K562 (cell line): ENCODE measurements around the gene AOC1. TPM values are rescaled to one million over a fixed set of nuclear protein-coding genes. Genes with fewer than 3 reads are reported as not detected.

Source experiments
- DIDO1 ChIP-seq: fragments of 450-650 bp; IDR thresholded peaks from 2 replicates; pipeline ENCODE4 v1.6.1; 2016; ENCODE audit warnings: low read depth, missing biosample characterization, missing genetic modification characterization
- GTF2F1 ChIP-seq: IDR thresholded peaks from 2 replicates; pipeline ENCODE4 v1.6.1; 2011; ENCODE audit warnings: low read depth, low read length, improper control_type of control experiment
- MGA ChIP-seq: fragments of 450-650 bp; IDR thresholded peaks from 2 replicates; pipeline ENCODE4 v1.6.1; 2016; ENCODE audit warnings: mild to moderate bottlenecking, moderate library complexity
- SMAD1 ChIP-seq: fragments of 150-350 bp; IDR thresholded peaks from 2 replicates; pipeline ENCODE4 v1.6.1; 2014; ENCODE audit warnings: low read length, low read depth; ENCODE audit not compliant: partially characterized antibody
- ZKSCAN3 ChIP-seq: fragments of 250-450 bp; sonication (Bioruptor Pico); IDR thresholded peaks from 2 replicates; pipeline ENCODE4 v1.4.0; 2020
- ZNF140 ChIP-seq: fragments of 250-450 bp; sonication (Bioruptor Pico); IDR thresholded peaks from 2 replicates; pipeline ENCODE4 v1.8.0; 2021; ENCODE audit warnings: moderate library complexity, mild to moderate bottlenecking, inconsistent platforms
- ZNF3 ChIP-seq: fragments of 250-450 bp; sonication (Bioruptor Pico); IDR thresholded peaks from 2 replicates; pipeline ENCODE4 v1.5.0; 2021; ENCODE audit warnings: mild to moderate bottlenecking, moderate library complexity
- ZNF76 ChIP-seq: fragments of 250-450 bp; sonication (Bioruptor Pico); IDR thresholded peaks from 2 replicates; pipeline ENCODE4 v1.4.0; 2020; ENCODE audit warnings: mild to moderate bottlenecking, moderate library complexity, borderline replicate concordance
- ZNF766 ChIP-seq: fragments of 200-800 bp; sonication (Bioruptor generic); conservative IDR thresholded peaks from 2 replicates; pipeline ENCODE4 v1.6.1; 2016; ENCODE audit warnings: missing genetic modification characterization, missing compliant biosample characterization
- polyA plus RNA-seq, 8 experiments: library from polyadenylated mRNA; depleted of rRNA in 4 of 8; stranded (reverse) in 5 of 8; unstranded in 3 of 8; fragments of >200 nt; fragmentation: Nextera tagmentation in 2 of 8; fragmentation: Illumina TruSeq in 1 of 8; extraction: Ambion mirVana in 2 of 8; extraction: Trizol in 1 of 8; gene quantifications; 2 replicates each; pipeline versions ENCODE4 v1.2.1 to v1.2.3, GENCODE V29; 2011 to 2014; ENCODE audit warnings: inconsistent platforms in 1 of 8, missing spikeins in 1 of 8
- total RNA-seq, 7 experiments: library from RNA; depleted of rRNA in 6 of 7; stranded (reverse); fragments of >200 nt in 6 of 7; fragmentation: Illumina TruSeq in 2 of 7; extraction: Trizol in 2 of 7; gene quantifications; 2 replicates each; pipeline versions ENCODE4 v1.2.1 to v1.2.3, GENCODE V29; 2011 to 2021; ENCODE audit warnings: low replicate concordance in 1 of 7
- TF ChIP-seq, protein P1 (sequence below): sonication (generic); formaldehyde crosslinking; IDR thresholded peaks from 2 replicates; pipeline ENCODE4 v1.8.0; 2022; ENCODE audit warnings: mild to moderate bottlenecking, missing genetic modification reagents
- TF ChIP-seq, protein P2 (sequence below): fragments of 450-650 bp; IDR thresholded peaks from 2 replicates; pipeline ENCODE4 v1.6.1; 2016; ENCODE audit warnings: mild to moderate bottlenecking
- TF ChIP-seq, protein P3 (sequence below): sonication (generic); formaldehyde crosslinking; IDR thresholded peaks from 2 replicates; pipeline ENCODE4 v1.9.0; 2022; ENCODE audit warnings: mild to moderate bottlenecking, missing genetic modification reagents

Gene AOC1
- total and polyA plus RNA-seq, 9 of the 15 experiments (the other 6 are each of a cell fraction or from before 2014, with no cell fraction given) = not detected

DNA sequence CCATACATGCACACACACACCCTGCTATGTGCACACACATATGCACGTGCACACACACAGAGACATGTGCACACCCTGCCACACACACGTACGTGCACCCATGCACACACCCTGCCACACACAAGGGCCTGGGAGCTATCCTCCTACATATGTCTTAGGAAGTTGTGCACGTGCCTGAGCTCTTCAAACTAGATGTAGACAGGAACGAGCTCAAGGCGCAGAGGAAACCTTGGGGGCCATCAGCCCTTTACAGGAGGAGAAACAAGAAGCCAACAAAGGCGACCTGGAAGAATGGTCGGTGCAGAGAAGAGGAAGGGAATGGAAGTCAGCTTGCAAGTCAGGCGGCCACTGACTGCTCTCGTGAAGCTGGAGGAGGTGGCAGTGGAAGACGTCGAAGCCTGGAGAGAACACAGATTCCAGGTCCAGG, 58.7 kb downstream of the AOC1 start (continued):
- TF ChIP-seq MGA (peak; percentile 84), ZKSCAN3 (CRISPR knock-in tag) (no peak), GTF2F1 (no peak), SMAD1 (no peak), ZNF3 (CRISPR knock-in tag) (no peak), DIDO1 (tag) (peak; percentile 30; the same call in 1 of the 2 replicates), ZNF76 (CRISPR knock-in tag) (no peak), ZNF766 (CRISPR knock-in tag) (no peak), ZNF140 (CRISPR knock-in tag) (no peak)
- TF ChIP-seq, protein P1, sequence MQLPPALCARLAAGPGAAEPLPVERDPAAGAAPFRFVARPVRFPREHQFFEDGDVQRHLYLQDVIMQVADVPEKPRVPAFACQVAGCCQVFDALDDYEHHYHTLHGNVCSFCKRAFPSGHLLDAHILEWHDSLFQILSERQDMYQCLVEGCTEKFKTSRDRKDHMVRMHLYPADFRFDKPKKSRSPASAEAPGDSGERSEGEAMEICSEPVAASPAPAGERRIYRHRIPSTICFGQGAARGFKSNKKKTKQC (CRISPR knock-in tag) = no peak
- TF ChIP-seq, protein P2, sequence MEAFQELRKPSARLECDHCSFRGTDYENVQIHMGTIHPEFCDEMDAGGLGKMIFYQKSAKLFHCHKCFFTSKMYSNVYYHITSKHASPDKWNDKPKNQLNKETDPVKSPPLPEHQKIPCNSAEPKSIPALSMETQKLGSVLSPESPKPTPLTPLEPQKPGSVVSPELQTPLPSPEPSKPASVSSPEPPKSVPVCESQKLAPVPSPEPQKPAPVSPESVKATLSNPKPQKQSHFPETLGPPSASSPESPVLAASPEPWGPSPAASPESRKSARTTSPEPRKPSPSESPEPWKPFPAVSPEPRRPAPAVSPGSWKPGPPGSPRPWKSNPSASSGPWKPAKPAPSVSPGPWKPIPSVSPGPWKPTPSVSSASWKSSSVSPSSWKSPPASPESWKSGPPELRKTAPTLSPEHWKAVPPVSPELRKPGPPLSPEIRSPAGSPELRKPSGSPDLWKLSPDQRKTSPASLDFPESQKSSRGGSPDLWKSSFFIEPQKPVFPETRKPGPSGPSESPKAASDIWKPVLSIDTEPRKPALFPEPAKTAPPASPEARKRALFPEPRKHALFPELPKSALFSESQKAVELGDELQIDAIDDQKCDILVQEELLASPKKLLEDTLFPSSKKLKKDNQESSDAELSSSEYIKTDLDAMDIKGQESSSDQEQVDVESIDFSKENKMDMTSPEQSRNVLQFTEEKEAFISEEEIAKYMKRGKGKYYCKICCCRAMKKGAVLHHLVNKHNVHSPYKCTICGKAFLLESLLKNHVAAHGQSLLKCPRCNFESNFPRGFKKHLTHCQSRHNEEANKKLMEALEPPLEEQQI = no peak
- TF ChIP-seq, protein P3, sequence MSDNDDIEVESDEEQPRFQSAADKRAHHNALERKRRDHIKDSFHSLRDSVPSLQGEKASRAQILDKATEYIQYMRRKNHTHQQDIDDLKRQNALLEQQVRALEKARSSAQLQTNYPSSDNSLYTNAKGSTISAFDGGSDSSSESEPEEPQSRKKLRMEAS (CRISPR knock-in tag) = peak; percentile 70
